ENCODE data around the gene ZDHHC11.
"Not testable (repeated sequence)": the region's sequence is repeated elsewhere in the genome, so short reads cannot be mapped to it uniquely, and the experiment has no call there.

The ZDHHC11 gene

GRCh38 chr5:763397-763796, 87.4 kb downstream of the ZDHHC11 start:
- no peak for DNase-seq (ENCODE audit: low read depth in 3 of 3, low spot score in 1 of 3)

- not testable (repeated sequence) for DNase-seq (ENCODE audit: low read depth in 3 of 3, low spot score in 1 of 3)
Observed at GRCh38 chr5:762996-763395, 87.8 kb downstream of the ZDHHC11 start.

GRCh38 chr5:761854-762710, 88.7 kb downstream of the ZDHHC11 start:
- no peak for DNase-seq (ENCODE audit: low read depth in 3 of 3, low spot score in 1 of 3)

GRCh38 chr5:761059-761771, 89.6 kb downstream of the ZDHHC11 start:
- no peak for DNase-seq (ENCODE audit: low read depth in 3 of 3, low spot score in 1 of 3)

GRCh38 chr5:760363-761058, 90.3 kb downstream of the ZDHHC11 start:
- no peak for DNase-seq (ENCODE audit: low read depth in 3 of 3, low spot score in 1 of 3)

GRCh38 chr5:759781-760362, 90.9 kb downstream of the ZDHHC11 start:
- DNase-seq (ENCODE audit: low read depth in 3 of 3, low spot score in 1 of 3), result no peak

GRCh38 chr5:759111-759751, 91.6 kb downstream of the ZDHHC11 start:
- DNase-seq (ENCODE audit: low read depth in 3 of 3, low spot score in 1 of 3), result peak in 1 of 3 donors; percentile 44

- DNase-seq (ENCODE audit: low read depth in 3 of 3, low spot score in 1 of 3), result no peak
Observed at GRCh38 chr5:758698-759053, 92.1 kb downstream of the ZDHHC11 start.

- no peak for DNase-seq (ENCODE audit: low read depth in 3 of 3, low spot score in 1 of 3)
Observed at GRCh38 chr5:757931-758697, 92.7 kb downstream of the ZDHHC11 start.

- no peak for DNase-seq (ENCODE audit: low read depth in 3 of 3, low spot score in 1 of 3)
Observed at GRCh38 chr5:757346-757930, 93.3 kb downstream of the ZDHHC11 start.

- DNase-seq (ENCODE audit: low read depth in 3 of 3, low spot score in 1 of 3), result no peak
Observed at GRCh38 chr5:756865-757345, 93.9 kb downstream of the ZDHHC11 start.

GRCh38 chr5:756171-756570, 94.6 kb downstream of the ZDHHC11 start:
- DNase-seq (ENCODE audit: low read depth in 3 of 3, low spot score in 1 of 3), result no peak

GRCh38 chr5:754143-754632, 96.6 kb downstream of the ZDHHC11 start:
- DNase-seq (ENCODE audit: low read depth in 3 of 3, low spot score in 1 of 3), result not testable (repeated sequence)

- DNase-seq (ENCODE audit: low read depth in 3 of 3, low spot score in 1 of 3), result not testable (repeated sequence)
Observed at GRCh38 chr5:753567-754142, 97.1 kb downstream of the ZDHHC11 start.

GRCh38 chr5:752532-753115, 98.2 kb downstream of the ZDHHC11 start:
- DNase-seq (ENCODE audit: low read depth in 3 of 3, low spot score in 1 of 3), result not testable (repeated sequence)

- DNase-seq (ENCODE audit: low read depth in 3 of 3, low spot score in 1 of 3), result not testable (repeated sequence)
Observed at GRCh38 chr5:751992-752391, 98.8 kb downstream of the ZDHHC11 start.

GRCh38 chr5:751496-751895, 99.3 kb downstream of the ZDHHC11 start:
- DNase-seq (ENCODE audit: low read depth in 3 of 3, low spot score in 1 of 3), result no peak

- not testable (repeated sequence) for DNase-seq (ENCODE audit: low read depth in 3 of 3, low spot score in 1 of 3)
Observed at GRCh38 chr5:750226-750625, 100.6 kb downstream of the ZDHHC11 start.
